GM12801 (cell line): ENCODE data around the gene OR6B2.

Experiments used
- TF ChIP-seq, protein P1 (sequence below): IDR thresholded peaks from one replicate; pipeline ENCODE4 v1.5.1; 2011; ENCODE audit warnings: control low read depth; ENCODE audit not compliant: insufficient read length; ENCODE audit errors: extremely low read depth

Gene OR6B2

DNA sequence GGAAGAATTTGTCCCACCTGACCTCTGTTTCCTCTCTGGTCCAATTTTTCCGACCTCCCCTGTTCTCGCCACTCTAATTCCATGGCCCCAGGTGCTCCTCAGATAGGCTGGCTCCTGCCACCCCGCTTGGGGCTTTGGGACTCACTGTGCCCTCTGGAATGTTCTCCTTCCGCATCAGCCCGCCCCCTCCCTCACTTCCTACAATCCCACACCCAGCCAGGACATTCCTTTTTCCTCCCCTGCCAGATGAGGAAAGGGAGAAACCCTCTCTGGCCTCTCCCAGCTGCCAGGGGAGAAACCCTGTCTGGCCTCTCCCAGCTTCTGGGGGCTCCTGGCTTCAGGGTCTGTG lies 3.1 kb upstream of the OR6B2 start:
- TF ChIP-seq, protein P1, sequence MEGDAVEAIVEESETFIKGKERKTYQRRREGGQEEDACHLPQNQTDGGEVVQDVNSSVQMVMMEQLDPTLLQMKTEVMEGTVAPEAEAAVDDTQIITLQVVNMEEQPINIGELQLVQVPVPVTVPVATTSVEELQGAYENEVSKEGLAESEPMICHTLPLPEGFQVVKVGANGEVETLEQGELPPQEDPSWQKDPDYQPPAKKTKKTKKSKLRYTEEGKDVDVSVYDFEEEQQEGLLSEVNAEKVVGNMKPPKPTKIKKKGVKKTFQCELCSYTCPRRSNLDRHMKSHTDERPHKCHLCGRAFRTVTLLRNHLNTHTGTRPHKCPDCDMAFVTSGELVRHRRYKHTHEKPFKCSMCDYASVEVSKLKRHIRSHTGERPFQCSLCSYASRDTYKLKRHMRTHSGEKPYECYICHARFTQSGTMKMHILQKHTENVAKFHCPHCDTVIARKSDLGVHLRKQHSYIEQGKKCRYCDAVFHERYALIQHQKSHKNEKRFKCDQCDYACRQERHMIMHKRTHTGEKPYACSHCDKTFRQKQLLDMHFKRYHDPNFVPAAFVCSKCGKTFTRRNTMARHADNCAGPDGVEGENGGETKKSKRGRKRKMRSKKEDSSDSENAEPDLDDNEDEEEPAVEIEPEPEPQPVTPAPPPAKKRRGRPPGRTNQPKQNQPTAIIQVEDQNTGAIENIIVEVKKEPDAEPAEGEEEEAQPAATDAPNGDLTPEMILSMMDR = no peak

DNA sequence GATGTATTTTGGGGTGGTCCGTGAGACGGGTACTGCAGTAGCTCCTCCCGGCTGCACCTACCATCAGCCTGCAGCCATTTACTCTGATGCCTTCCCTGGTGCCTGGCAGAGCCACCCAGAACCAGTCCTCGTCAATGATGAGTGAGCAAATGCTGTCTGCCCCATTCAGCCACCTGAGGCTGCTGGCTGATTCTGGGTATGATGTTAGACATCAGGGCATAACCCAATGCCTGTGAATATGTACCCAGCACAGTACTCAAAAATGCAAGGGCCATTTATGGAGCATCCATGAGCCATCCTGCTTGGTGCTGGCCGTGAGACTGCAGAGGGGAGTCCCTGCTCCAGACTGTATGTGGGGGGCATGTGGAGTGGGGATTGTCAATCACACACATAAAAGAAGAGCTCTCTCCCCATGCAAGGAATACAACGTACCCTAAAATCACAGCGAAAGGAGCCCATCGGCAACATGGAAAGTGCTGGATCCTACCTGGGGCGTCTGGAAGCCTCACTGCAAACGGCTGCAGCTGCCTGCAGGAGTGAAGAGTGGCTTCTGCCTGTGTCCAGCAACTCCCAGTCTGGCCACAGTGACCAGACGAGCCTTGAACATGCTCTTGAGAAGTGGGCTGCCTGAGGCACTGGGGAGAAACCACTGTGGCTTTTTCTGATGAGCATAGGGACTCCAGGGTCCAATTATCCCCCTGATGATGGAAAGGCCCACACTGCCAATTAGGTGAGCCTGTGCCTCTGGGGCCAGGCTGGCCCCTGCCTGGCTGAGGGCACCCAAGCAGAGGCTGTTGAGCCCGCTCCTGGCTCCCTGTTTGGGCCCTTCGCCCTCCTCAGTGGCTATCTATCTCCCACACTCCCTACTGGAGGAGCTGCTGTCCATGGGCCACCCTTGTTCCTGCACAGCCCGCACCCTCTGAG lies 2.4 kb upstream of the OR6B2 start:
- TF ChIP-seq, protein P1 = no peak

DNA sequence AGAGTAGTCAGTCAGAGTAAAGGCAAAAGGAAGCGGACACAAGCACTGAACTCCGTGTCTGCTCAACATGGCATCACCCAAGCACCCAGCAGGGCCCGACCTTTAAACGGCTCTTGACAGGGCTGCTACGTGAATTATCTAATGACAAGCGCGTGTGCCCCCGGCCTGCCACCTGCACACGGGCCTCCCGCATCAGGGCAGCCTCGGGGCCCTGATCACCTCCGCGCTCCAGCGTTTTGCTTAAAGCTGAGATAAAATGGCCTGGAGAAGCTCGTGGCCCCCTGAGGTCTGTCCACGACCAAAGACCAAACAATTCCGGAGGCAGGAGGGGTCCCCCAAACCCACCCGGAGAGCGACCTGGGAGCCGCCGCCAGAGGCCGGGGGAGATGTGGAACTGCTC lies 5.5 kb downstream of the OR6B2 start:
- TF ChIP-seq, protein P1 = no peak

DNA sequence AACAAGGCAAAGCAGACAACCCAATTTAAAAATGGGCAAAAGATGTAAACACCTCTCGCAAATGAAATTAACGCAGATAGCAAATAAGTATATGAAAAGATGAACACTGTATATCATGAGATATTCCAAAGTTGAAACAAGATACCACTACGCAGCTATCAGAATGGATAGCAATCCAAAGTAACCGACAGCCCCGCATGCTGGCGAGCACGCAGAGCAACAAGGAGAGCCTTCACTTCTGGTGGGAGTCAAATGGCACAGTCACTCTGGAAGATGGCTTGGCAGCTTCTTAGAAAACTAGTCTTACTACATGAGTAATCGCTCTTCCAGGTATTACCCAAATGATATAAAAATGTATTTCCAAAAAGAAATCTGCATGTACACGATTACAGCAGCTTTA lies 6.4 kb downstream of the OR6B2 start:
- TF ChIP-seq, protein P1 = no peak

DNA sequence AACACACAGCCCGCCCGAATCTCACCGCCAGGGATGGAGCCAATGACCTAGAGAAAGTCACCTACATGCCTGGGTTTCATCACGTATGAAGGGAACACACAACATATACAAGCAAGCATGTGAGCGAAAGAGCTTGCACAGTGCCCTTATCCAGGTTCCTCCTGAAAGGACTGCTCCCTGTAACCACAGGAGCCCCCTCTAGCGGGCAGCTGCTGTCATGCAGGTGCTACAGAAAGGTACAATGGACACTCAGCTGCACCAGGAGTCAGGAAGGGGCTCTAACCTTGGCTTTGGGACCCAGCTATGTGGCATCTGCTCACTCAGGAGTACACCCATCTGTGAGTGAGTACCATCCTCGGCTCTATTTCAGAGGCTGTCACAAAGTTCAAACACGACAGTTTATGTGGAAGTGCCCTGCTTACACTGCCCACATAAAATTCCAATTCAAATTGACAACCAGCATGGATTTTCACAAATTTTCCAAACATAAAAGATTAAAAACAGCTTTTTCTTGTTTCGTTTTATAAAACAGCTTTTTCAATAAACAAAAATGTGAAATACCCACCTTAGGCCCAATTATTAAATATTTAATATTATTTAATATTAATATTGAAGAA lies 8.6 kb downstream of the OR6B2 start:
- TF ChIP-seq, protein P1 = peak; percentile 41

DNA sequence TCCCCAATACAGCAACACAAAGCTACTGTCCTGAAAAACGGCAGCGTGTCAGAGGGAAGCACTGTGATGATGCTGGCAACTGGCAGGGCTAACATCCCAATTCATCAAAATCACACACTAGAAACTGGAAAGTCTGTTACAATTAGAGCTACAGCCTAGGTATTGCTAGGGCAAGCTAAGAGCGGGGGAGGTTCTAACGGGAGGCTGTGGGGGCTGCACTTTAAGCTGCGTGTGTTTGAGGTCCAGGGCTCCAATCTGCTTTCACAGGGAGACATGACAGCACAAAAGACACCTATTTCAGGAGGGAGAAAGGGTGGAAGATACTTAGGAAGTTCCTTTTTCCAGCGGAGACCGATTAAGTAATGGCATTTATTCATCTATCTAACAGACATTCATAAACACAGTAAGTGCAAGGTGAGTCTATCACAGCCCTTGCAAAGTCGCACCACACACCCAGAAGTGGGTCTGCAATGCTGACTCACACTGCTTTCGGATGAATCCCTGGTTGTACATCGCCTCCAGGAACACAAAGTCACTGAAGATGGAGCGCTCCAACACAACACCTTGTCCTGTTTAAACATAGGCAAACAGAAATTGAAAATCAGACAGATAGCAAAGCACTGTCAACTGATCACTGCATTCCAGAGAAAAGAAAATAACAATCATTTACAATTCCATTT lies 12.0 kb downstream of the OR6B2 start:
- TF ChIP-seq, protein P1 = no peak

DNA sequence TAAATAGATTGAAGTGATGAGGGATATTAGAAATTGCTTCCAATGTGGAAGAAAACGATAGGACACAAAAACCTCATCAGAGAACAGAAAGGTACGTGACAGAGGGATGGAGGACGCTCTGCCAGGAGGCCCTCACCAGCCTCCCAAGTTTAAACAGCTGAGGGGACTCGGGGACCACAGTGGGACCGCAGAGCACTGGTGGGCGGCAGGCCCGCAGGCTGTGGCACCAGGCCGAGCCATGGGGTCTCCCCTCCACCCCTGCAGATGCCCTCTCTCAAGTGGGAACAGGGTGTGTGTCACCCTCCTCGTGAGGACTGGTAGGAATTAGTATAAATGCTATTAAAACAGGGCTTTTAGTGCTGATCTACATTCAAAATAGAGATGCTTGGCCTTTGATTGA lies 15.9 kb downstream of the OR6B2 start:
- TF ChIP-seq, protein P1 = no peak
